ENCODE measurements around the gene RAD9A. TPM values are rescaled to one million over a fixed set of nuclear protein-coding genes. Genes with fewer than 3 reads are reported as not detected.

RAD9A gene
- total RNA-seq, 2 experiments from 2014 or later, result 29.7 to 30.6 TPM

DNA sequence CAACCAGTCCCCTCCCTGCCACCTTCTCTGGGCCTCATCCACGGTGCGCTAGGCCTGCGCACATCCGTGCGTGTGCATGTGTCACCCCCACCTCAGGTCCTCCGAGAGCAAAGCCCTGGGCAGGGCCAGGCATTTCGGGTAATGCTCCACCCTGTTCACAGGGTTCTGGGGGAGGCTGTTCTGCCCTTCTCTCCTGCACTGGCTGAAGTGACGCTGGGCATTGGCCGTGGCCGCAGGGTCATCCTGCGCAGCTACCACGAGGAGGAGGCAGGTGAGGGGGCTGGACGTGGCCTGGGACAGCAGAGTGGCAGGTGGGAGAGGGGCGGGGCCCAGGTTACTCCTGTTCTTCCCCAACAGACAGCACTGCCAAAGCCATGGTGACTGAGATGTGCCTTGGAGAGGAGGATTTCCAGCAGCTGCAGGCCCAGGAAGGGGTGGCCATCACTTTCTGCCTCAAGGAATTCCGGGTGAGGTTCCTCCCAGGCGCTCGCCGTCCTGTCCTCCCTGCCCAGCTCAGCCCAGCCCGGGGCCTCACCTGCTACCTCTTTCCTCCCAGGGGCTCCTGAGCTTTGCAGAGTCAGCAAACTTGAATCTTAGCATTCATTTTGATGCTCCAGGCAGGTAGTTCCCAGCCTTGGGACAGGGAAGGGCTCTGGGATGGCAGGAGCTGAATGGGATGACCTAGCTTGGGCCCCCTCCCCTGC, 3.9 kb downstream of the RAD9A start:
- intact Hi-C loops (cut with micrococcal nuclease), result no loop called here

DNA sequence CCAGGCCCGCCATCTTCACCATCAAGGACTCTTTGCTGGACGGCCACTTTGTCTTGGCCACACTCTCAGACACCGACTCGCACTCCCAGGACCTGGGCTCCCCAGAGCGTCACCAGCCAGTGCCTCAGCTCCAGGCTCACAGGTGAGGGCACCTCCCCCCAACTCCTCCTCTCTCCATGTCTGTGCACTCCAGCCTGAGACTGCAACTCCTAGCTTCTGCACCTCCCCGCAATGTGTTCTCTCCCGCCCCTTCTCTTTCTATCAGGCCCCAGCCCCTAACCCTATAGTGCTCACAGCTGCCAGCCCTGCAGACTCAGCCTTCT, 4.4 kb downstream of the RAD9A start:
- ChIA-PET POLR2A (interaction anchor here (1.0 to 7.9 kb wide), 5 partner anchors 12 to 45 kb away, joined by 3 to 28 read pairs (median 5); partner anchors contain the start of gene PTPRCAP), CTCF (interaction anchor here (0.7 to 6.1 kb wide), 5 partner anchors 9 to 87 kb away, joined by 3 to 36 read pairs (median 4); partner anchors contain the start of gene AIP)
- Mint-ChIP-seq H3K27me3 (no peaks in the 10 kb centered on the region), H3K9me3 (no peaks in the 10 kb centered on the region), H3K4me3 (no peak overlapping the region), H3K27ac (peak overlapping the region; percentile 76), H3K4me1 (ENCODE audit: low read depth) (peaks cover 47% of the 10 kb centered on the region), H3K36me3 (ENCODE audit: low read depth) (peaks cover 44% of the 10 kb centered on the region)
- DNase-seq (no peak), ATAC-seq (no peak)
- intact Hi-C loops (cut with micrococcal nuclease), result no loop called here
- TF ChIP-seq, protein P1, sequence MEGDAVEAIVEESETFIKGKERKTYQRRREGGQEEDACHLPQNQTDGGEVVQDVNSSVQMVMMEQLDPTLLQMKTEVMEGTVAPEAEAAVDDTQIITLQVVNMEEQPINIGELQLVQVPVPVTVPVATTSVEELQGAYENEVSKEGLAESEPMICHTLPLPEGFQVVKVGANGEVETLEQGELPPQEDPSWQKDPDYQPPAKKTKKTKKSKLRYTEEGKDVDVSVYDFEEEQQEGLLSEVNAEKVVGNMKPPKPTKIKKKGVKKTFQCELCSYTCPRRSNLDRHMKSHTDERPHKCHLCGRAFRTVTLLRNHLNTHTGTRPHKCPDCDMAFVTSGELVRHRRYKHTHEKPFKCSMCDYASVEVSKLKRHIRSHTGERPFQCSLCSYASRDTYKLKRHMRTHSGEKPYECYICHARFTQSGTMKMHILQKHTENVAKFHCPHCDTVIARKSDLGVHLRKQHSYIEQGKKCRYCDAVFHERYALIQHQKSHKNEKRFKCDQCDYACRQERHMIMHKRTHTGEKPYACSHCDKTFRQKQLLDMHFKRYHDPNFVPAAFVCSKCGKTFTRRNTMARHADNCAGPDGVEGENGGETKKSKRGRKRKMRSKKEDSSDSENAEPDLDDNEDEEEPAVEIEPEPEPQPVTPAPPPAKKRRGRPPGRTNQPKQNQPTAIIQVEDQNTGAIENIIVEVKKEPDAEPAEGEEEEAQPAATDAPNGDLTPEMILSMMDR (IDR thresholded peaks at IDR 0.05), result no peak

More for the DNA sequence above, 3.9 kb downstream of the RAD9A start:
- H3K4me3 Mint-ChIP-seq, result no peak overlapping the region
- no peak for ATAC-seq
- no peak overlapping the region for H3K27ac Mint-ChIP-seq
- POLR2A ChIA-PET, result interaction anchor here (0.5 to 7.9 kb wide), 9 partner anchors 13 to 125 kb away, joined by 3 to 28 read pairs (median 4); partner anchors contain the start of gene PTPRCAP
- TF ChIP-seq, protein P1 (IDR thresholded peaks at IDR 0.05), result no peak
- H3K4me1 Mint-ChIP-seq (ENCODE audit: low read depth), result peaks cover 50% of the 10 kb centered on the region
- no peaks in the 10 kb centered on the region for H3K27me3 Mint-ChIP-seq
- no peaks in the 10 kb centered on the region for H3K9me3 Mint-ChIP-seq
- DNase-seq, result no peak
- CTCF ChIA-PET, result interaction anchor here (0.8 to 6.1 kb wide), 4 partner anchors 14 to 87 kb away, joined by 3 to 36 read pairs (median 4); partner anchors contain the start of gene AIP
- peaks cover 41% of the 10 kb centered on the region for H3K36me3 Mint-ChIP-seq (ENCODE audit: low read depth)

DNA sequence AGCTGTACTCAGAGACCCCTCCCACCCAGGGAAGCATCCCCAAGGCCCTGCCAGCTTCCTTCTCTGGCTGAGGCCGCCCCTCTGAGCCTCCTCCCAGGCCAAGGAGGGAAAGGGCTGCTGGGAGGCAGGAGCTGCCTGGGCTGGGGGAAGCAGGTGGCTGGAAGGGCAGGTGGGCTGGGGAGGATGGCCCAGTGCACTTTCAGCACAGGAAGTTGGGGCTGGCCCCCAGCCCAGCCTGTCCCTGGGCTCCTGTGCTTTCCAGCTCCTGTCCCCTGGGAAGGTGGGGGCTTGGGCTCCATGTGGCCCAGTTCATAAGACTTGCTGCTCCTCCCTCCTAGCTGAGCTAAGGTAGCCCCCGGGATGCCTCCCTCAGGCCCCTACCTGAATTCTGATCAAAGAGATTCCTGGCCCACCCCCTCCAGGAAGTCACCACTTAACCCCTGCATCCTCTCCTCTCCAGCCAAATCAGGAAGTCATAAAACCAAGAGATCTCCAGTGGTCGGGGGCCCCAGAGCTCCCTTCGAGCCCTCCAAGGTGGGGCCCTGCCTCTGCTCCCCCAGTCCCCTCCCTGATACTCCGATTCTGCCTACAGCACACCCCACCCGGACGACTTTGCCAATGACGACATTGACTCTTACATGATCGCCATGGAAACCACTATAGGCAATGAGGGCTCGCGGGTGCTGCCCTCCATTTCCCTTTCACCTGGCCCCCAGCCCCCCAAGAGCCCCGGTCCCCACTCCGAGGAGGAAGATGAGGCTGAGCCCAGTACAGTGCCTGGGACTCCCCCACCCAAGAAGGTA, 5.0 kb downstream of the RAD9A start:
- intact Hi-C loops (cut with micrococcal nuclease), result no loop called here
- Mint-ChIP-seq H3K4me3 (peak overlapping the region; percentile 20), H3K36me3 (ENCODE audit: low read depth) (peaks cover 44% of the 10 kb centered on the region), H3K27me3 (no peaks in the 10 kb centered on the region), H3K27ac (peak overlapping the region; percentile 92), H3K9me3 (no peaks in the 10 kb centered on the region), H3K4me1 (ENCODE audit: low read depth) (peaks cover 46% of the 10 kb centered on the region)
- no peak for ATAC-seq
- ChIA-PET CTCF (interaction anchor here (0.7 to 6.1 kb wide), 5 partner anchors 8 to 86 kb away, joined by 3 to 36 read pairs (median 4); partner anchors contain the start of gene AIP), POLR2A (interaction anchor here (0.6 to 7.9 kb wide), 7 partner anchors 10 to 135 kb away, joined by 3 to 28 read pairs (median 4); partner anchors contain the start of gene PTPRCAP)
- TF ChIP-seq, protein P1 (IDR thresholded peaks at IDR 0.05), result no peak
- peak; percentile 40 for DNase-seq

DNA sequence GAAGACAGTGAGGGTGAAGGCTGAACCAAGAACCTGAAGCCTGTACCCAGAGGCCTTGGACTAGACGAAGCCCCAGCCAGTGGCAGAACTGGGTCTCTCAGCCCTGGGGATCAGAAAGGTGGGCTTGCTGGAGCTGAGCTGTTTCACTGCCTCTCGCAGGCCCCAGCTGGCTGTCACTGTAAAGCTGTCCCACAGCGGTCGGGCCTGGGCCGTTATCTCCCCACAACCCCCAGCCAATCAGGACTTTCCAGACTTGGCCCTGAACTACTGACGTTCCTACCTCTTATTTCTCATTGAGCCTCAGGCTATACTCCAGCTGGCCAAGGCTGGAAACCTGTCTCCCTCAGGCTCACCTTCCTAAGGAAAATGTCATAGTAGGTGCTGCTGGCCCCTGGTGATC, 5.8 kb downstream of the RAD9A start:
- POLR2A ChIA-PET, result interaction anchor here (0.7 to 7.9 kb wide), 4 partner anchors 11 to 80 kb away, joined by 3 to 28 read pairs (median 10); partner anchors contain the start of gene PTPRCAP
- H3K4me3 Mint-ChIP-seq, result peak overlapping the region; percentile 19

More for the DNA sequence above, 5.8 kb downstream of the RAD9A start:
- DNase-seq (no peak), ATAC-seq (no peak)
- intact Hi-C loops (cut with micrococcal nuclease), result no loop called here
- Mint-ChIP-seq H3K27me3 (no peaks in the 10 kb centered on the region), H3K4me1 (ENCODE audit: low read depth) (peaks cover 45% of the 10 kb centered on the region), H3K9me3 (no peaks in the 10 kb centered on the region), H3K27ac (peak overlapping the region; percentile 66), H3K36me3 (ENCODE audit: low read depth) (peaks cover 42% of the 10 kb centered on the region)
- CTCF ChIA-PET, result no interaction called here
- TF ChIP-seq, protein P1 (IDR thresholded peaks at IDR 0.05), result no peak
